ENCODE results near the gene LRP2.

LRP2 gene

GRCh38 chr2:169285531-169286235 lies 76.7 kb downstream of the LRP2 start:
- no peak overlapping the region for H3K4me2 ChIP-seq (ENCODE audit: low read depth, low read length)
- no peaks in the 10 kb centered on the region for H3K4me1 ChIP-seq (ENCODE audit: low read length)
- no peak overlapping the region for H3K27ac ChIP-seq (ENCODE audit: low read length)
- no peak for TF ChIP-seq EZH2phosphoT487 (IDR thresholded peaks at IDR 0.05; ENCODE audit: low read length)
- TF ChIP-seq, protein P1, sequence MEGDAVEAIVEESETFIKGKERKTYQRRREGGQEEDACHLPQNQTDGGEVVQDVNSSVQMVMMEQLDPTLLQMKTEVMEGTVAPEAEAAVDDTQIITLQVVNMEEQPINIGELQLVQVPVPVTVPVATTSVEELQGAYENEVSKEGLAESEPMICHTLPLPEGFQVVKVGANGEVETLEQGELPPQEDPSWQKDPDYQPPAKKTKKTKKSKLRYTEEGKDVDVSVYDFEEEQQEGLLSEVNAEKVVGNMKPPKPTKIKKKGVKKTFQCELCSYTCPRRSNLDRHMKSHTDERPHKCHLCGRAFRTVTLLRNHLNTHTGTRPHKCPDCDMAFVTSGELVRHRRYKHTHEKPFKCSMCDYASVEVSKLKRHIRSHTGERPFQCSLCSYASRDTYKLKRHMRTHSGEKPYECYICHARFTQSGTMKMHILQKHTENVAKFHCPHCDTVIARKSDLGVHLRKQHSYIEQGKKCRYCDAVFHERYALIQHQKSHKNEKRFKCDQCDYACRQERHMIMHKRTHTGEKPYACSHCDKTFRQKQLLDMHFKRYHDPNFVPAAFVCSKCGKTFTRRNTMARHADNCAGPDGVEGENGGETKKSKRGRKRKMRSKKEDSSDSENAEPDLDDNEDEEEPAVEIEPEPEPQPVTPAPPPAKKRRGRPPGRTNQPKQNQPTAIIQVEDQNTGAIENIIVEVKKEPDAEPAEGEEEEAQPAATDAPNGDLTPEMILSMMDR (IDR thresholded peaks at IDR 0.05; ENCODE audit: low read length), result no peak
- TF ChIP-seq EZH2 (optimal IDR thresholded peaks at IDR 0.05; ENCODE audit: low read depth, low read length), result no peak
- DNase-seq, result no peak
- H3K9me2 ChIP-seq (replicated peaks; ENCODE audit: insufficient read depth, low read length), result 0 out of 2 replicates have a peak, but pooled peaks cover 3% of the 10 kb centered on the region
- no peaks in the 10 kb centered on the region for H3K9me3 ChIP-seq (replicated peaks; ENCODE audit: insufficient read depth, low read length)
- no peaks in the 10 kb centered on the region for H4K20me1 ChIP-seq (ENCODE audit: insufficient read depth, low read length)
- no peaks in the 10 kb centered on the region for H3K27me3 ChIP-seq (replicated peaks; ENCODE audit: insufficient read depth, low read length)
- no peak overlapping the region for H3K9ac ChIP-seq (ENCODE audit: low read length)
- H3K79me2 ChIP-seq (ENCODE audit: low read length), result no peaks in the 10 kb centered on the region
- no peak overlapping the region for H3K4me3 ChIP-seq (ENCODE audit: low read length)
- no peak overlapping the region for H2AFZ ChIP-seq (ENCODE audit: low read length)
- no peaks in the 10 kb centered on the region for H3K36me3 ChIP-seq (replicated peaks; ENCODE audit: insufficient read depth, low read length)
- H3F3A ChIP-seq (ENCODE audit: insufficient read depth, low read length), result no peaks in the 10 kb centered on the region

- Histone ChIP-seq H3K9me3 (replicated peaks; ENCODE audit: insufficient read depth, low read length) (no peaks in the 10 kb centered on the region), H3K4me1 (ENCODE audit: low read length) (no peaks in the 10 kb centered on the region), H3F3A (ENCODE audit: insufficient read depth, low read length) (no peaks in the 10 kb centered on the region), H3K4me3 (ENCODE audit: low read length) (no peak overlapping the region), H3K27ac (ENCODE audit: low read length) (no peak overlapping the region), H4K20me1 (ENCODE audit: insufficient read depth, low read length) (no peaks in the 10 kb centered on the region), H3K27me3 (replicated peaks; ENCODE audit: insufficient read depth, low read length) (no peaks in the 10 kb centered on the region), H3K9me2 (replicated peaks; ENCODE audit: insufficient read depth, low read length) (0 out of 2 replicates have a peak, but pooled peaks cover 3% of the 10 kb centered on the region), H2AFZ (ENCODE audit: low read length) (no peak overlapping the region), H3K9ac (ENCODE audit: low read length) (no peak overlapping the region), H3K79me2 (ENCODE audit: low read length) (no peaks in the 10 kb centered on the region), H3K36me3 (replicated peaks; ENCODE audit: insufficient read depth, low read length) (no peaks in the 10 kb centered on the region), H3K4me2 (ENCODE audit: low read depth, low read length) (no peak overlapping the region)
- no peak for DNase-seq
- no peak for TF ChIP-seq EZH2 (optimal IDR thresholded peaks at IDR 0.05; ENCODE audit: low read depth, low read length)
- no peak for TF ChIP-seq EZH2phosphoT487 (IDR thresholded peaks at IDR 0.05; ENCODE audit: low read length)
- TF ChIP-seq, protein P1 (IDR thresholded peaks at IDR 0.05; ENCODE audit: low read length), result no peak
Observed at GRCh38 chr2:169280502-169280901, 81.8 kb downstream of the LRP2 start.

GRCh38 chr2:169275696-169276444 lies 86.5 kb downstream of the LRP2 start:
- H3K36me3 ChIP-seq (replicated peaks; ENCODE audit: insufficient read depth, low read length), result no peaks in the 10 kb centered on the region
- H4K20me1 ChIP-seq (ENCODE audit: insufficient read depth, low read length), result no peaks in the 10 kb centered on the region
- no peak overlapping the region for H3K4me3 ChIP-seq (ENCODE audit: low read length)
- H3K79me2 ChIP-seq (ENCODE audit: low read length), result no peaks in the 10 kb centered on the region
- H3K4me1 ChIP-seq (ENCODE audit: low read length), result no peaks in the 10 kb centered on the region
- H3K4me2 ChIP-seq (ENCODE audit: low read depth, low read length), result no peak overlapping the region
- no peaks in the 10 kb centered on the region for H3F3A ChIP-seq (ENCODE audit: insufficient read depth, low read length)
- no peak overlapping the region for H2AFZ ChIP-seq (ENCODE audit: low read length)
- H3K9ac ChIP-seq (ENCODE audit: low read length), result no peak overlapping the region
- peak; percentile 59 for DNase-seq
- no peaks in the 10 kb centered on the region for H3K9me3 ChIP-seq (replicated peaks; ENCODE audit: insufficient read depth, low read length)
- H3K9me2 ChIP-seq (replicated peaks; ENCODE audit: insufficient read depth, low read length), result no peaks in the 10 kb centered on the region
- H3K27me3 ChIP-seq (replicated peaks; ENCODE audit: insufficient read depth, low read length), result no peaks in the 10 kb centered on the region
- H3K27ac ChIP-seq (ENCODE audit: low read length), result no peak overlapping the region
- TF ChIP-seq, protein P1 (IDR thresholded peaks at IDR 0.05; ENCODE audit: low read length), result peak; percentile 51
- TF ChIP-seq EZH2phosphoT487 (IDR thresholded peaks at IDR 0.05; ENCODE audit: low read length), result no peak

All from MM.1S (cell line).